GM23248 (cell line): ENCODE results near the gene ADPRH. TPM values are rescaled to one million over a fixed set of nuclear protein-coding genes. Genes with fewer than 3 reads are reported as not detected.

Experiments
- DNase-seq: peaks from one replicate; pipeline ENCODE4 v3.0.0-alpha.2; 2015
- H2AFZ ChIP-seq: fragments of 200-600 bp; sonication (generic); 2 replicates; pipeline ENCODE4 v1.6.1; 2016; ENCODE audit warnings: antibody characterized with exemption
- H3F3A ChIP-seq: fragments of 200-600 bp; sonication (generic); 2 replicates; pipeline ENCODE4 v1.6.1; 2016; ENCODE audit warnings: mild to moderate bottlenecking, antibody characterized with exemption, mixed run types; ENCODE audit not compliant: insufficient read depth
- H3K27ac ChIP-seq: fragments of 200-600 bp; sonication (generic); 2 replicates; pipeline ENCODE4 v1.5.1; 2016; ENCODE audit warnings: mild to moderate bottlenecking
- H3K27me3 ChIP-seq: fragments of 200-600 bp; sonication (generic); replicated peaks from 2 replicates; pipeline ENCODE4 v1.6.1; 2016; ENCODE audit warnings: mild to moderate bottlenecking; ENCODE audit not compliant: insufficient read depth
- H3K36me3 ChIP-seq: fragments of 200-600 bp; sonication (generic); 2 replicates; pipeline ENCODE4 v1.6.1; 2016; ENCODE audit warnings: low read depth, mild to moderate bottlenecking
- H3K4me1 ChIP-seq: fragments of 200-600 bp; sonication (generic); 2 replicates; pipeline ENCODE4 v1.6.1; 2016; ENCODE audit warnings: mild to moderate bottlenecking; ENCODE audit not compliant: insufficient read depth
- H3K4me2 ChIP-seq: fragments of 200-600 bp; sonication (generic); one replicate; pipeline ENCODE4 v1.6.1; 2016; ENCODE audit warnings: mild to moderate bottlenecking; ENCODE audit not compliant: unreplicated experiment
- H3K4me3 ChIP-seq: fragments of 200-600 bp; sonication (generic); 2 replicates; pipeline ENCODE4 v1.5.1; 2016; ENCODE audit warnings: mild to moderate bottlenecking
- H3K79me2 ChIP-seq: fragments of 200-600 bp; sonication (generic); 2 replicates; pipeline ENCODE4 v1.6.1; 2016; ENCODE audit warnings: mild to moderate bottlenecking; ENCODE audit not compliant: insufficient read depth
- H3K9ac ChIP-seq: fragments of 200-600 bp; sonication (generic); 2 replicates; pipeline ENCODE4 v1.6.1; 2016; ENCODE audit warnings: mild to moderate bottlenecking
- H3K9me2 ChIP-seq: fragments of 200-600 bp; sonication (generic); 2 replicates; pipeline ENCODE4 v1.6.1; 2016; ENCODE audit warnings: mixed run types, mild to moderate bottlenecking, moderate library complexity; ENCODE audit not compliant: insufficient read depth
- H3K9me3 ChIP-seq: fragments of 200-600 bp; sonication (generic); one replicate; pipeline ENCODE4 v1.6.1; 2017; ENCODE audit warnings: low read depth
- H4K20me1 ChIP-seq: fragments of 200-600 bp; sonication (generic); 2 replicates; pipeline ENCODE4 v1.6.0; 2016; ENCODE audit not compliant: insufficient read depth
- EZH2 ChIP-seq: fragments of 200-600 bp; sonication (generic); IDR thresholded peaks from 2 replicates; pipeline ENCODE4 v1.6.1; 2018; ENCODE audit warnings: antibody characterized with exemption, mild to moderate bottlenecking; ENCODE audit not compliant: insufficient read depth, poor library complexity, severe bottlenecking
- EZH2phosphoT487 ChIP-seq: fragments of 200-600 bp; sonication (generic); IDR thresholded peaks from 2 replicates; pipeline ENCODE4 v1.6.1; 2018; ENCODE audit warnings: antibody characterized with exemption, moderate library complexity, mild to moderate bottlenecking, low read depth; ENCODE audit not compliant: insufficient read depth
- WGBS, 2 experiments: methylation state at CpG; one replicate each; pipeline ENCODE4 v1.1.6; 2015 to 2017; ENCODE audit warnings: low lambda C conversion rate in 2 of 2, low coverage in 1 of 2; ENCODE audit errors: missing lambda C conversion rate in 2 of 2; 5-methylcytosine and 5-hydroxymethylcytosine counted together
- in situ Hi-C: fragments of 300-500 bp; cut with MboI; formaldehyde crosslinking; loops from 2 replicates; pipeline ENCODE4 v1.15.0; 2020
- polyA plus RNA-seq: library from polyadenylated mRNA; unstranded; fragments of >200 nt; fragmentation: Nextera tagmentation; extraction: Ambion mirVana; gene quantifications from 2 replicates; pipeline ENCODE4 v1.2.1, GENCODE V29; 2016
- total RNA-seq: library from RNA; depleted of rRNA; stranded (reverse); fragments of >200 nt; shearing (Covaris generic); gene quantifications from 2 replicates; pipeline ENCODE4 v1.2.3, GENCODE V29; 2014

ADPRH gene
- total and polyA plus RNA-seq, 2 experiments from 2014 or later, result 2.1 to 2.3 TPM

DNA sequence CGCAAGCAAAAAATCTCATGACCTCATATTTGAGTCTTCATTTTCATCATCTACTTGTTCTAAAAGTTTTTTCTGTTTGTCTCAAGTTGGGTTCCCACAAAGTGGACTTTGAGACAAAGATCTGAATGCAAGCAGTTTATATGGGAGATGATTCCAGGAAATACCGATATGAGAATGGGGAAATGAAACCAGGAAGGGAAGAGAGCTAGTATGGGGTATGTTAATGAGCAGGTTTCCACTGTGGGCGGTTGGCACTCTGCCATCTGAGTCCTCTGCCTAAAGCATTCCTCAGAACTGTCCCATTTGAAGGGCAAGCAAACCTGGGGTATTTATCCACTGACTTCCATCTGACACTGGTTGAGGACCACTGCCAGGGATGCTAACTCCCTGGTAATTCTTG lies 8.8 kb downstream of the ADPRH start:
- Histone ChIP-seq H3K36me3 (no peaks in the 10 kb centered on the region), H3K4me2 (no peak overlapping the region), H3K79me2 (no peaks in the 10 kb centered on the region), H3K4me3 (no peak overlapping the region), H4K20me1 (no peaks in the 10 kb centered on the region), H3K9me2 (no peaks in the 10 kb centered on the region), H3K4me1 (0 out of 2 replicates have a peak, but pooled peaks cover 4% of the 10 kb centered on the region), H3F3A (no peaks in the 10 kb centered on the region), H3K27me3 (0 out of 2 replicates have a peak, but pooled peaks cover 10% of the 10 kb centered on the region), H3K27ac (no peak overlapping the region), H3K9ac (no peak overlapping the region), H3K9me3 (no peaks in the 10 kb centered on the region), H2AFZ (no peak overlapping the region)
- TF ChIP-seq EZH2phosphoT487 (no peak), EZH2 (no peak)
- WGBS, 2 experiments, result 70 to 71% methylated on average over 3 of the region's 3 CpGs
- in situ Hi-C loops, result no loop called here
- peak; percentile 21 for DNase-seq

DNA sequence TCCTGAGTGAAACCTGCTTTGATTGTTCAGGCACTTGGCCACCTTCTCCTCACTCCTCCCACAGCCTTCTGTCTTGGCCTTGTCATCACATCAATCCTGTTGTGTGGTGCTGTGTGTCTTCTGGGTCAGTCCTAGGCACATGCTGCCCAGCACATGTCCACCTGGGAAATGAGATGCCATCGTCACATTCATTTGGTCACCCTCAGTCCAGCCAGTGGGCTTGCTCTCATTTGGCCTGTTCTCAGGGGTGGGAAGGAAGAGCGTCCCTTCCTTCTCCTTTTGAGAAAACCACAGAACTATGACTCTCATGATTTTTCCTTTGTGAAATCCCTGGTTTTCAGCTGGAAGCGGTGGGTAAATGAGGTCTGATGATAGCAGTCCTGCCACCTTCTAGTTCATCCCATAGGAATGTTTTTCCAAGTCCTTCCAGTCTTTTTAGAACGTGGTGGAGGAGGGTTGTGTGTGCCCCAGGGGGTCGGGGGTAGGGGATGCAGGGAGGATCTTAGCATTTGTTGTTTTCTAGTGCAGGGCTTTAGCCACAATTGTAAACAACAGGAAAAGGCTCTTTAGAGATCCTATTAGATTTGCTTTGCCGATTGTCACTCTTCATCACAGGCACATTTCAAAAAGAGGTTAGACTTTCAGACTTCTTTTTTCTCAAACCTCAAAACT lies 9.9 kb downstream of the ADPRH start:
- Histone ChIP-seq H3K4me2 (no peak overlapping the region), H3K27ac (no peak overlapping the region), H3K27me3 (0 out of 2 replicates have a peak, but pooled peaks cover 10% of the 10 kb centered on the region), H3K9me2 (no peaks in the 10 kb centered on the region), H3F3A (no peaks in the 10 kb centered on the region), H3K9ac (no peak overlapping the region), H3K9me3 (no peaks in the 10 kb centered on the region), H3K4me3 (no peak overlapping the region), H3K79me2 (no peaks in the 10 kb centered on the region), H3K36me3 (no peaks in the 10 kb centered on the region), H4K20me1 (no peaks in the 10 kb centered on the region), H2AFZ (no peak overlapping the region), H3K4me1 (0 out of 2 replicates have a peak, but pooled peaks cover 4% of the 10 kb centered on the region)
- no peak for DNase-seq
- in situ Hi-C loops, result no loop called here
- no peak for TF ChIP-seq EZH2phosphoT487
- WGBS, 2 experiments, result 32 to 36% methylated on average over 6 of the region's 6 CpGs

DNA sequence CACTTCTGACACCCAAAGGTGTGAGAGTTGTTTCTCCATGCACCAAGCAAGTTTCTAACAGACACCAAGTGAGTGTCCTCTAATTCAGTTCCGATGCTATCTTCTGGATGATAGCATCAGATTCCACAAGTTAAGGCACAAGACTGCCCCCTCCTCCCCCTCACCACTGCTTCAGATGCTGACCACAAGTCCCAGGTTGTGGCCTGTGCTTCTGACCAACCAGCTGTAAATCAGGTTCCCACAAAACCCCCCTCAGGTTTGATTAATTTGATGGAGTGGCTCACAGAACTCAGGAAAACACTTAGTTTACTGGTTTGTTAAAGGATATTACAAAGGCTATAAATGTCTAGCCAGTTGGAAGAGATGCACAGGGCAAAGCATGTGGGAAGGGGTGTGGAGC lies 11.4 kb downstream of the ADPRH start:
- no peak overlapping the region for H3K4me2 ChIP-seq
- in situ Hi-C loops, result no loop called here
- no peak for DNase-seq
- no peak overlapping the region for H2AFZ ChIP-seq
- no peak overlapping the region for H3K27ac ChIP-seq
- H3F3A ChIP-seq, result no peaks in the 10 kb centered on the region
- H3K9me3 ChIP-seq, result no peaks in the 10 kb centered on the region
- H3K79me2 ChIP-seq, result no peaks in the 10 kb centered on the region
- no peaks in the 10 kb centered on the region for H4K20me1 ChIP-seq
- H3K27me3 ChIP-seq, result 0 out of 2 replicates have a peak, but pooled peaks cover 10% of the 10 kb centered on the region
- no peak for TF ChIP-seq EZH2
- TF ChIP-seq EZH2phosphoT487, result no peak
- H3K9me2 ChIP-seq, result no peaks in the 10 kb centered on the region
- no peak overlapping the region for H3K9ac ChIP-seq
- WGBS, 2 experiments, result 79 to 86% methylated on average over 1 of the region's 1 CpG
- no peak overlapping the region for H3K4me3 ChIP-seq
- H3K36me3 ChIP-seq, result no peaks in the 10 kb centered on the region
- H3K4me1 ChIP-seq, result 0 out of 2 replicates have a peak, but pooled peaks cover under 1% of the 10 kb centered on the region

GRCh38 chr3:119592861-119593260 lies 13.6 kb downstream of the ADPRH start:
- in situ Hi-C loops, result no loop called here
- Histone ChIP-seq H3K9me3 (no peaks in the 10 kb centered on the region), H3K27ac (no peak overlapping the region), H3K4me1 (no peaks in the 10 kb centered on the region), H3K79me2 (no peaks in the 10 kb centered on the region), H4K20me1 (no peaks in the 10 kb centered on the region), H3K9me2 (no peaks in the 10 kb centered on the region), H3F3A (no peaks in the 10 kb centered on the region), H3K9ac (no peak overlapping the region), H3K4me2 (no peak overlapping the region), H3K27me3 (0 out of 2 replicates have a peak, but pooled peaks cover 10% of the 10 kb centered on the region), H3K36me3 (no peaks in the 10 kb centered on the region), H2AFZ (no peak overlapping the region), H3K4me3 (no peak overlapping the region)
- 21 to 25% methylated on average over 1 of the region's 1 CpG for WGBS, 2 experiments
- no peak for DNase-seq
- TF ChIP-seq EZH2 (no peak), EZH2phosphoT487 (no peak)
